GM19238 (cell line): ENCODE measurements around the gene THBD.

Experiments used
- DNase-seq: peaks from one replicate; pipeline ENCODE4 v3.0.0; 2011; ENCODE audit warnings: low spot score; ENCODE audit not compliant: insufficient read length

Gene THBD

GRCh38 chr20:23011008-23011721 lies 38.3 kb downstream of the THBD start:
- DNase-seq: no peak

- DNase-seq: no peak
Observed at GRCh38 chr20:23010096-23010495, 39.4 kb downstream of the THBD start.

GRCh38 chr20:23009636-23010035 lies 39.8 kb downstream of the THBD start:
- no peak for DNase-seq

- DNase-seq: no peak
Observed at GRCh38 chr20:23008667-23009066, 40.8 kb downstream of the THBD start.

- no peak for DNase-seq
Observed at GRCh38 chr20:23007886-23008655, 41.4 kb downstream of the THBD start.

GRCh38 chr20:23007462-23007861 lies 42.0 kb downstream of the THBD start:
- no peak for DNase-seq

GRCh38 chr20:23005776-23006175 lies 43.7 kb downstream of the THBD start:
- DNase-seq: no peak

GRCh38 chr20:23003881-23004460 lies 45.5 kb downstream of the THBD start:
- DNase-seq: no peak

GRCh38 chr20:23003077-23003635 lies 46.3 kb downstream of the THBD start:
- no peak for DNase-seq

- no peak for DNase-seq
Observed at GRCh38 chr20:23002276-23002675, 47.2 kb downstream of the THBD start.

GRCh38 chr20:23000232-23000947 lies 49.1 kb downstream of the THBD start:
- no peak for DNase-seq

GRCh38 chr20:22999756-23000155 lies 49.7 kb downstream of the THBD start:
- no peak for DNase-seq

- no peak for DNase-seq
Observed at GRCh38 chr20:22998476-22998875, 51.0 kb downstream of the THBD start.

GRCh38 chr20:22995923-22996322 lies 53.5 kb downstream of the THBD start:
- DNase-seq: no peak
